CD8-positive, alpha-beta memory T cell (primary cell): ENCODE results near the gene KLF6. TPM values are rescaled to one million over a fixed set of nuclear protein-coding genes. Genes with fewer than 3 reads are reported as not detected.

ENCODE experiments used
- CTCF ChIA-PET: fragments of 350-600 bp; sonication (Branson Sonifier 250); formaldehyde crosslinking; loops from one replicate; lab custom pipeline; 2021; ENCODE audit warnings: antibody characterized with exemption; lab: Charles Lee
- POLR2A ChIA-PET: fragments of 350-600 bp; sonication (Branson Sonifier 250); formaldehyde crosslinking; loops from one replicate; lab custom pipeline; 2021; ENCODE audit warnings: antibody characterized with exemption; lab: Charles Lee
- DNase-seq, 5 donors: peaks; one replicate each; pipeline versions ENCODE4 v3.0.0 to v3.0.0-alpha.2; 2020 to 2022; ENCODE audit warnings: mixed read lengths in 1 of 5
- H3K27ac ChIP-seq: one replicate; pipeline ENCODE4 v1.7.0; 2013; ENCODE audit warnings: low read depth, mild to moderate bottlenecking, low read length, moderate library complexity
- H3K27me3 ChIP-seq: 2 replicates; pipeline ENCODE4 v1.7.0; 2013; ENCODE audit warnings: low read length, mild to moderate bottlenecking; ENCODE audit not compliant: insufficient read depth, poor library complexity, severe bottlenecking
- H3K36me3 ChIP-seq: 2 replicates; pipeline ENCODE4 v1.7.0; 2013; ENCODE audit warnings: mild to moderate bottlenecking, low read length, moderate library complexity; ENCODE audit not compliant: insufficient read depth
- H3K4me1 ChIP-seq: 2 replicates; pipeline ENCODE4 v1.7.0; 2013; ENCODE audit warnings: mild to moderate bottlenecking, low read length, moderate library complexity; ENCODE audit not compliant: insufficient read depth
- H3K4me3 ChIP-seq: 2 replicates; pipeline ENCODE4 v1.7.0; 2013; ENCODE audit warnings: mild to moderate bottlenecking, low read length
- H3K9me3 ChIP-seq: 2 replicates; pipeline ENCODE4 v1.7.0; 2013; ENCODE audit warnings: mild to moderate bottlenecking, low read length
- H3K27ac Mint-ChIP-seq, 8 donors: one replicate each; pipeline ENCODE4 v1.8.0; 2020 to 2021; ENCODE audit warnings: mixed read lengths in 8 of 8, mild to moderate bottlenecking in 6 of 8, inconsistent platforms in 3 of 8, moderate library complexity in 3 of 8
- H3K27me3 Mint-ChIP-seq, 2 donors: one replicate each; pipeline ENCODE4 v1.8.0; 2020 to 2021; ENCODE audit warnings: mixed read lengths in 2 of 2, mild to moderate bottlenecking in 1 of 2, moderate library complexity in 1 of 2
- H3K36me3 Mint-ChIP-seq, 3 donors: one replicate each; pipeline ENCODE4 v1.8.0; 2020 to 2021; ENCODE audit warnings: mixed read lengths in 3 of 3, inconsistent platforms in 1 of 3, mild to moderate bottlenecking in 1 of 3
- H3K4me1 Mint-ChIP-seq, 3 donors: one replicate each; pipeline ENCODE4 v1.8.0; 2020 to 2021; ENCODE audit warnings: mixed read lengths in 3 of 3, inconsistent platforms in 1 of 3, mild to moderate bottlenecking in 1 of 3
- H3K4me3 Mint-ChIP-seq, 7 donors: one replicate each; pipeline ENCODE4 v1.8.0; 2020 to 2021; ENCODE audit warnings: mixed read lengths in 7 of 7, mild to moderate bottlenecking in 6 of 7, moderate library complexity in 4 of 7, inconsistent platforms in 2 of 7
- H3K9me3 Mint-ChIP-seq, 5 donors: one replicate each; pipeline ENCODE4 v1.8.0; 2020 to 2022; ENCODE audit warnings: mixed read lengths in 5 of 5, mild to moderate bottlenecking in 3 of 5, moderate library complexity in 2 of 5, inconsistent platforms in 1 of 5
- polyA plus RNA-seq: library from polyadenylated mRNA; unstranded; fragments of 300-500 nt; fragmentation: Illumina TruSeq; gene quantifications from one replicate; pipeline ENCODE4 v1.2.3, GENCODE V29; 2021
- total RNA-seq, 2 experiments: library from RNA; stranded (reverse); gene quantifications; one replicate each; pipeline ENCODE4 v1.2.3, GENCODE V29; 2021

KLF6 gene
- total and polyA plus RNA-seq, 3 experiments from 2014 or later, result 187 to 883 (median 192) TPM

DNA sequence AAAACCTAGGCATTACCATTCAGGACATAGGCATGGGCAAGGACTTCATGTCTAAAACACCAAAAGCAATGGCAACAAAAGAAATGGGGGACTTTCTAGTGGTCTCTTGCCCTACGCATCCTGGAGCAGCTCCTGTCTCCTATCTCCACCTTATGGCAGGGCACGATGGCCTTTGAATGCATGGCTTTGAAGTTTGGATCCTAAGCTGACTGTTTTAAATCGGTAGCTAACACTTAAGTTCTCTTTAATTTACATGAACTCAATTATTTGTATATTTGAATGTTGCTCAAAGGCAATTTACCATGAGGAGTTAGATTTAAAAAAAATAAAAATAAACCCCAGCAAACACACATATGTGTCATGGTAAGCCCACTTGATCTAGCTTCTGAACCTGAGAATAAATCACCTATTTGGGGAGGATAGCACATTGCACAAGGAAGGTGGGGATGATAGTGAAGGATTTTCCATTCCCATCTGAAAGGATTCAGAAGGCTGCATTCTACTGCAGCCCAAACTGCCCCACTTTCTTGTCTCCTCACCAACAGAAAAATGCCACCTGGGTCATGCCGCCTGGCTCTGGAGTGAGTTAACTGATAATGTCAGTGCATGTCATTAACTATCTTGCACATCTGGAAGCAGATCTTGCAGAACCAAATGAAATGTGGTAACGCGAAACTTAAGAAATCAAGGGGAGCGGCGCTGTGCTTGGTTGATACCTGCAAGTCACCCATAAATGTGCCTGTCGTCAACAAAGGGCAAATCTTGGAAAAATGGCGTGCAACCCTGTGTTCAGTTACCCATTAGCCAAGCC lies 12.4 kb downstream of the KLF6 start:
- POLR2A ChIA-PET, result interaction anchor here (0.7 to 1.0 kb wide), 2 partner anchors 15 to 26 kb away, joined by 3 read pairs; no protein-coding TSS in a partner anchor
- H3K4me1 ChIP-seq, result peaks cover 25% of the 10 kb centered on the region
- no peak overlapping the region for H3K4me3 ChIP-seq
- Mint-ChIP-seq H3K27ac (peak overlapping the region in 4 of 8 donors; percentile 33 to 99 (median 80)), H3K4me3 (no peak overlapping the region), H3K27me3 (no peaks in the 10 kb centered on the region), H3K9me3 (no peaks in the 10 kb centered on the region), H3K36me3 (peaks cover 11 to 39% (median 21%) of the 10 kb centered on the region in 3 donors), H3K4me1 (peaks cover 43 to 66% (median 53%) of the 10 kb centered on the region in 3 donors)
- H3K36me3 ChIP-seq, result peaks cover 10% of the 10 kb centered on the region
- CTCF ChIA-PET, result interaction anchor here (1.4 kb wide), 1 partner anchor 9 kb away, joined by 4 read pairs; no protein-coding TSS in a partner anchor
- H3K27me3 ChIP-seq, result no peaks in the 10 kb centered on the region
- no peak for DNase-seq
- H3K9me3 ChIP-seq, result no peaks in the 10 kb centered on the region
- no peak overlapping the region for H3K27ac ChIP-seq

DNA sequence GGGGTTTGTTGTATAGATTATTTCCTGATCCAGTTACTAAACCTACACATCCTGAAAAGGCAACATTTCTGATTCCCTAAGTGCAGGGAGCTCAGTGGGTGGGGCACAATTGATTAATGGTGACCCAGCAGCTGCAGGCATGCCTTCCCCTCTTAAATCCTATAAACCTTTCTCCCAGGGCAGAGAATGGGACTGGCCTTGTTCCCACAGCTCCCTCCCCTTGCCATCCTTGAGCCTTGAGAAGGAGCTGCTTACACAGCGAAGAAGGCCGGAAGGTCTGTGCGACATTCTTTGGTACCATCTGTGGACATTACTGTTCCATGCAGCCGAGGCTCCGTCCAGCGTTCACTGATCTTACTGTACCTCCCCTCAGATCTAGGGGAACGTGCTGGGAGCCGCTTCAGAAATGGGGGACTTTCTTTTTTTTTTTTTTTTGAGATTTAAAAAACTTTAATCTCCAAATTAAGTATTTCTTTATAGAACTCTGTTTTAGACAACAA lies 14.3 kb downstream of the KLF6 start:
- Mint-ChIP-seq H3K27me3 (no peaks in the 10 kb centered on the region), H3K27ac (peak overlapping the region in 3 of 8 donors; percentile 54 to 64 (median 56)), H3K36me3 (peaks cover 4 to 23% (median 10%) of the 10 kb centered on the region in 3 donors), H3K4me1 (peaks cover 36 to 62% (median 51%) of the 10 kb centered on the region in 3 donors), H3K9me3 (no peaks in the 10 kb centered on the region), H3K4me3 (no peak overlapping the region)
- Histone ChIP-seq H3K36me3 (peaks cover 3% of the 10 kb centered on the region), H3K27me3 (no peaks in the 10 kb centered on the region), H3K27ac (no peak overlapping the region), H3K4me1 (peaks cover 8% of the 10 kb centered on the region), H3K9me3 (no peaks in the 10 kb centered on the region), H3K4me3 (no peak overlapping the region)
- ChIA-PET POLR2A (interaction anchor here (0.5 to 1.2 kb wide), 3 partner anchors 9 to 312 kb away, joined by 4 to 5 read pairs (median 4); no protein-coding TSS in a partner anchor), CTCF (interaction anchor here (1.4 kb wide), 1 partner anchor 9 kb away, joined by 3 read pairs; no protein-coding TSS in a partner anchor)
- no peak for DNase-seq

DNA sequence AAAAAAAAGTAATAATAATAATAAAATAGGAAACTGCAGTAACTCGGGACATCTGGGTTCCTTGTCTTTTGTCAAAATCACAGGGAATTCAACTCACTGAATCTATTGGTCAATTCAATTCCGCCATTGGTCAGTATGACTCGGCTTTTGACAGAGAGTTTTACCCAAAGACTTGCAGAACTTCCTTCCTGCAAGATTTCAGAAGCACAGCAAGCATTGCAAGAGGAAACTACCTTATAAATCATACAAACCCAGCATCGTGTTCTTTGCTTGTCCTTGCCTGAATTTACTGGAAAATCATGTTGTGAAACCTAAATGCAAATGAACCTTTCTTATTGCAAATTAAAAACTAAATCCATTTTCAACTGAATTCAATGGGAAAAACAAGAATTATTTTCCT lies 15.5 kb downstream of the KLF6 start:
- ChIA-PET CTCF (no interaction called here), POLR2A (interaction anchor here (1.2 kb wide), 1 partner anchor 8 kb away, joined by 4 read pairs; no protein-coding TSS in a partner anchor)
- Histone ChIP-seq H3K4me1 (peaks cover 14% of the 10 kb centered on the region), H3K9me3 (no peaks in the 10 kb centered on the region), H3K4me3 (no peak overlapping the region), H3K36me3 (no peaks in the 10 kb centered on the region), H3K27me3 (no peaks in the 10 kb centered on the region), H3K27ac (no peak overlapping the region)
- no peaks in the 10 kb centered on the region for H3K9me3 Mint-ChIP-seq
- peak overlapping the region in 2 of 8 donors; percentile 41 to 50 for H3K27ac Mint-ChIP-seq
- no peak overlapping the region for H3K4me3 Mint-ChIP-seq
- peaks cover 0 to 12% (median 4%) of the 10 kb centered on the region in 3 donors for H3K36me3 Mint-ChIP-seq
- no peaks in the 10 kb centered on the region for H3K27me3 Mint-ChIP-seq
- peaks cover 40 to 62% (median 54%) of the 10 kb centered on the region in 3 donors for H3K4me1 Mint-ChIP-seq
- no peak for DNase-seq

GRCh38 chr10:3766046-3766756 lies 18.8 kb downstream of the KLF6 start:
- peak overlapping the region in 6 of 7 donors; percentile 4 to 89 (median 24) for H3K4me3 Mint-ChIP-seq
- Histone ChIP-seq H3K36me3 (no peaks in the 10 kb centered on the region), H3K27ac (no peak overlapping the region), H3K4me1 (peaks cover 31% of the 10 kb centered on the region), H3K27me3 (no peaks in the 10 kb centered on the region), H3K9me3 (no peaks in the 10 kb centered on the region), H3K4me3 (no peak overlapping the region)
- no peak for DNase-seq
- H3K9me3 Mint-ChIP-seq, result no peaks in the 10 kb centered on the region
- peaks cover 55 to 78% (median 70%) of the 10 kb centered on the region in 3 donors for H3K4me1 Mint-ChIP-seq
- H3K27me3 Mint-ChIP-seq, result no peaks in the 10 kb centered on the region
- peak overlapping the region; percentile 29 to 92 (median 64) for H3K27ac Mint-ChIP-seq
- CTCF ChIA-PET, result interaction anchor here (0.8 kb wide), 1 partner anchor 11 kb away, joined by 3 read pairs; no protein-coding TSS in a partner anchor
- POLR2A ChIA-PET, result interaction anchor here (0.8 to 2.0 kb wide), 4 partner anchors 11 to 19 kb away, joined by 3 to 16 read pairs (median 4); partner anchors contain the start of gene KLF6
- H3K36me3 Mint-ChIP-seq, result no peaks in the 10 kb centered on the region

DNA sequence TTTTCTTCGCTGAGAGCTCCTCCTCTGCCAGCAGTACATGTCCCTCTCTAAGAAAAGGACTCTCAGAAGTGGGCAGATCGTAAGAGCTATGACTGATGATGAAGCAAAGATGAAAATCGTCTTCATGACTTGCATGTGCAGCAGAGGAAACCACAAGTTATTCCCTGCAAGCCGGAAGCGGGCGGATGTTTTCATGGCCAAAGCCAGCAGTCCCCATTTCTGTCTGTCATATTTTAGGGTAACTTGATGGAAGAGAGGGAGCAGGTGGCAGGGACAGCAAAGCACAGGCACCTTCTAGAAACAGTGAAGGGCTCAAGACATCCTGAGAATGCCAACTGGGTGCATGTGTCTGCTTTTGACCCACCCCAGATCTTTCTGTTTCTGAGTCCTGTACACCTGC lies 19.9 kb downstream of the KLF6 start:
- H3K27me3 ChIP-seq, result no peaks in the 10 kb centered on the region
- DNase-seq, result peak in 1 of 5 donors; percentile 21
- CTCF ChIA-PET, result interaction anchor here (1.9 kb wide), 1 partner anchor 20 kb away, joined by 5 read pairs; no protein-coding TSS in a partner anchor
- Mint-ChIP-seq H3K36me3 (no peaks in the 10 kb centered on the region), H3K4me3 (peak overlapping the region; percentile 18 to 89 (median 63)), H3K27ac (peak overlapping the region; percentile 38 to 97 (median 80)), H3K4me1 (peaks cover 59 to 89% (median 80%) of the 10 kb centered on the region in 3 donors), H3K27me3 (no peaks in the 10 kb centered on the region), H3K9me3 (no peaks in the 10 kb centered on the region)
- H3K27ac ChIP-seq, result no peak overlapping the region
- H3K4me3 ChIP-seq, result peak overlapping the region; percentile 16
- peaks cover 36% of the 10 kb centered on the region for H3K4me1 ChIP-seq
- no peaks in the 10 kb centered on the region for H3K9me3 ChIP-seq
- no peaks in the 10 kb centered on the region for H3K36me3 ChIP-seq
- POLR2A ChIA-PET, result interaction anchor here (0.8 to 2.0 kb wide), 5 partner anchors 10 to 25 kb away, joined by 3 to 16 read pairs (median 4); partner anchors contain the start of gene KLF6

DNA sequence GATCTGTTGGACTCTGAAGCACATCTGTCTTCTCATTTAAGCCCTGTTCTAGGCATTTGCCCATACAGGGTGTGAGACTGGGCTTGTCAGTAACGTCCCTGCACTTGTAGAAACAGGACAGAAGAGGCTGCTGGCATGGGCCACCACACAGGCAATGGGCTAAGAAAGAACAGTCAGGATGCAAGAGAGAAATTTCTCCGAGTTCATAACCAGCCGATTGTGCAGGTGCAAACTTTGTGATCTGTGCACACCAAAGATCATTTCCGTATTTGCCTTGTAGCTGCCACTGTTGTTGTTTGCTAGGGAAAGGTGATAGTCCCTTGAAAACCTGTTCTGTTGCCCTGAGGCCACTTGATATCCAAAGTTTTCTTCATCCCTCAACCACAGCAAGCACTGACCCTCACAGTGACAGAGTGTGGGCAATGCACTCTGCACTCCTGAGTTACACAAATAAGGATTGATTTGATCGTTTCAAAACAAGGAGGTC lies 20.3 kb downstream of the KLF6 start:
- no peaks in the 10 kb centered on the region for H3K9me3 ChIP-seq
- no peak overlapping the region for H3K27ac ChIP-seq
- POLR2A ChIA-PET, result interaction anchor here (0.8 to 1.8 kb wide), 5 partner anchors 10 to 25 kb away, joined by 3 to 6 read pairs (median 4); no protein-coding TSS in a partner anchor
- Mint-ChIP-seq H3K36me3 (no peaks in the 10 kb centered on the region), H3K4me3 (peak overlapping the region; percentile 18 to 89 (median 63)), H3K4me1 (peaks cover 57 to 88% (median 79%) of the 10 kb centered on the region in 3 donors), H3K27ac (peak overlapping the region; percentile 38 to 97 (median 80)), H3K9me3 (no peaks in the 10 kb centered on the region), H3K27me3 (no peaks in the 10 kb centered on the region)
- CTCF ChIA-PET, result interaction anchor here (1.9 kb wide), 1 partner anchor 20 kb away, joined by 5 read pairs; no protein-coding TSS in a partner anchor
- H3K27me3 ChIP-seq, result no peaks in the 10 kb centered on the region
- peaks cover 36% of the 10 kb centered on the region for H3K4me1 ChIP-seq
- H3K36me3 ChIP-seq, result no peaks in the 10 kb centered on the region
- no peak for DNase-seq
- H3K4me3 ChIP-seq, result peak overlapping the region; percentile 16
